Measurements from ENCODE around the gene GFOD2. TPM values are rescaled to one million over a fixed set of nuclear protein-coding genes. Genes with fewer than 3 reads are reported as not detected.

GFOD2 gene
- total RNA-seq, 1 experiment from 2014 or later = 23.9 TPM

DNA sequence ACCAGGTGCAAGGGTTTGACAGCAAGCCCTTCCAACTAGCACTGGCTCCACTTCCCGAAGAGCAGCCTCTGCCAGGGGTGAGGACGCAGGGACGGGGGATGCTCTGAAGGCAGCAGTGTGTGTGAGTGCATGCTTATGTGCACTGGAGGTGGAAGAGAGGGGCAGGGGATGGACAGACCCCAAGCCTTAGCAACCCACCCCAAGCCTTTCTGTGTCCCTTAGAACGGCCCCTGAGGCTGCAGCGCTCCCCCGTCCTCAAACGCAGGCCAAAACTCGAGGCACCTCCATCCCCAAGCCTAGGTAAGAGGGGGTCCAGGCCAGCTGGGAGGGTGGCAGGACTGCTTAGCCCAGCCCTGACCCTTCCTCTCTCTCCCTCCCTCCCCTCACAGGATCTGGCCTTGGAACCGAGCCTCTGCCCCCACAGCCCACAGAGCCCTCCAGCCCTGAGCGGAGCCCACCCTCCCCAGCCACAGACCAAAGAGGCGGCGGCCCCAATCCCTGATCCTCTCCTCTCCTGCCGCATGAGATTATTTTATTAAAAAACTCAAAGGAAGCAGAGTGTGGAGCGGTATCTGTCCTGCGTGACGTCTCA, 62.0 kb downstream of the GFOD2 start:
- Mint-ChIP-seq H3K9me3 (ENCODE audit: low read depth, unreplicated experiment) (no peaks in the 10 kb centered on the region), H3K27me3 (ENCODE audit: unreplicated experiment) (peaks cover 37% of the 10 kb centered on the region), H3K4me1 (ENCODE audit: low read depth, unreplicated experiment) (no peaks in the 10 kb centered on the region), H3K4me3 (ENCODE audit: low read depth, unreplicated experiment) (no peak overlapping the region), H3K27ac (ENCODE audit: unreplicated experiment) (no peak overlapping the region), H3K36me3 (ENCODE audit: insufficient read depth, unreplicated experiment) (peaks cover 51% of the 10 kb centered on the region)
- BruUV-seq (replicated peaks) = no TSS peak
- CTCF ChIA-PET = no interaction called here
- no peak for DNase-seq
- intact Hi-C loops (cut with micrococcal nuclease; ENCODE audit: unreplicated experiment) = no loop called here
- TF ChIP-seq CTCF (IDR thresholded peaks at IDR 0.05; ENCODE audit: unreplicated experiment) = no peak

GRCh38 chr16:67656344-67657016, 62.6 kb downstream of the GFOD2 start:
- DNase-seq = no peak
- H3K27me3 Mint-ChIP-seq (ENCODE audit: unreplicated experiment) = peaks cover 43% of the 10 kb centered on the region
- peaks cover 45% of the 10 kb centered on the region for H3K36me3 Mint-ChIP-seq (ENCODE audit: insufficient read depth, unreplicated experiment)
- BruUV-seq (replicated peaks) = no TSS peak
- intact Hi-C loops (cut with micrococcal nuclease; ENCODE audit: unreplicated experiment) = no loop called here
- no peaks in the 10 kb centered on the region for H3K4me1 Mint-ChIP-seq (ENCODE audit: low read depth, unreplicated experiment)
- H3K9me3 Mint-ChIP-seq (ENCODE audit: low read depth, unreplicated experiment) = no peaks in the 10 kb centered on the region
- no peak for TF ChIP-seq CTCF (IDR thresholded peaks at IDR 0.05; ENCODE audit: unreplicated experiment)
- no peak overlapping the region for H3K27ac Mint-ChIP-seq (ENCODE audit: unreplicated experiment)
- H3K4me3 Mint-ChIP-seq (ENCODE audit: low read depth, unreplicated experiment) = no peak overlapping the region
- CTCF ChIA-PET = no interaction called here

DNA sequence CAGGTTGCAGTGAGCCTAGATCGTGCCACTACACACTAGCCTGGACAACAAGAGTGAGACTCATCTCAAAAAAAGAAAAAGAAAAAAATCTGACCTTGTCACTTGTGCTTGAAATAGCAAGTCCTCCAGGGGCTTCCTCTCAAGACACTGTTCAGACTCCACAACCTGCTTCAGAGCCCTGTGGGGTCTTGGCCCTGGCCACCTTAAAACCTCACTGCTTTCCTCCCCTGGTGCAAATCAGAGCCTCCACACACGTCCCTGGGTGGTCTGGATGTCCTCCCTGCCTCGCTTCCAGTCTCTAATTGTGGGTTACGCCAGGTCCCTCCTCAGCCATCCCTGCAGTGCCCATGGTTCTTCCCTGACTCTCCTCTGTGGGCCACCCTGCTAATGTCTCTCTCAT, 63.8 kb downstream of the GFOD2 start:
- no peak for DNase-seq
- intact Hi-C loops (cut with micrococcal nuclease; ENCODE audit: unreplicated experiment) = no loop called here
- no peaks in the 10 kb centered on the region for H3K9me3 Mint-ChIP-seq (ENCODE audit: low read depth, unreplicated experiment)
- CTCF ChIA-PET = no interaction called here
- BruUV-seq (replicated peaks) = no TSS peak
- H3K27ac Mint-ChIP-seq (ENCODE audit: unreplicated experiment) = peak overlapping the region; percentile 9
- peaks cover 34% of the 10 kb centered on the region for H3K36me3 Mint-ChIP-seq (ENCODE audit: insufficient read depth, unreplicated experiment)
- no peak overlapping the region for H3K4me3 Mint-ChIP-seq (ENCODE audit: low read depth, unreplicated experiment)
- H3K27me3 Mint-ChIP-seq (ENCODE audit: unreplicated experiment) = peaks cover 54% of the 10 kb centered on the region
- TF ChIP-seq CTCF (IDR thresholded peaks at IDR 0.05; ENCODE audit: unreplicated experiment) = no peak
- H3K4me1 Mint-ChIP-seq (ENCODE audit: low read depth, unreplicated experiment) = no peaks in the 10 kb centered on the region

DNA sequence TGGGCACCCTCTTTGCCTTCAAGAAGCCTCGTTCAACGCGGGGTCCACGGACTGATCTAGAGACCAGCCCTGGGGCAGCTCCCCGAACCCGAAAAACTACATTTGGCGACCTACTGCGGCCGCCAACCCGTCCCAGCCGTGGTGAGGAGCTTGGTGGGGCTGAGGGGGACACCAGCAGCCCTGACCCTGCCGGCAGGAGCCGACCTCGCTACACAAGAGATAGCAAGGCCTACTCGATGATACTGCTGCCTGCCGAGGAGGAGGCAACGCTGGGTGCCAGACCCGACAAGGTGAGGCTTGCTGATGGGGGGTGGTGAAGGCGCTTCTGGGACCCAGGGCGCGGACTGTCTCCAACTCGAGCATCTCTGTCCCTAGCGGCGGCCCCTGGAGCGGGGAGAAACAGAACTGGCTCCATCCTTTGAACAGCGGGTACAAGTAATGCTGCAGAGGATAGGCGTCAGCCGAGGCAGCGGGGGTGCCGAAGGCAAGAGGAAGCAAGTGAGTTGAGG, 64.7 kb downstream of the GFOD2 start:
- no TSS peak for BruUV-seq (replicated peaks)
- CTCF ChIA-PET = no interaction called here
- H3K27ac Mint-ChIP-seq (ENCODE audit: unreplicated experiment) = no peak overlapping the region
- no peaks in the 10 kb centered on the region for H3K4me1 Mint-ChIP-seq (ENCODE audit: low read depth, unreplicated experiment)
- peaks cover 63% of the 10 kb centered on the region for H3K27me3 Mint-ChIP-seq (ENCODE audit: unreplicated experiment)
- intact Hi-C loops (cut with micrococcal nuclease; ENCODE audit: unreplicated experiment) = no loop called here
- DNase-seq = no peak
- H3K4me3 Mint-ChIP-seq (ENCODE audit: low read depth, unreplicated experiment) = no peak overlapping the region
- no peak for TF ChIP-seq CTCF (IDR thresholded peaks at IDR 0.05; ENCODE audit: unreplicated experiment)
- H3K9me3 Mint-ChIP-seq (ENCODE audit: low read depth, unreplicated experiment) = no peaks in the 10 kb centered on the region
- H3K36me3 Mint-ChIP-seq (ENCODE audit: insufficient read depth, unreplicated experiment) = peaks cover 25% of the 10 kb centered on the region
